NT2/D1 (cell line): Measurements from ENCODE around the gene PRKCH.

Experiments
- DNase-seq: peaks from one replicate; pipeline ENCODE4 v3.0.0-alpha.2; 2011; ENCODE audit warnings: low read depth, low spot score
- H3K27me3 ChIP-seq: 2 replicates; pipeline ENCODE4 v1.6.0; 2011; ENCODE audit warnings: mild to moderate bottlenecking; ENCODE audit not compliant: insufficient read length, insufficient read depth
- H3K36me3 ChIP-seq: 2 replicates; pipeline ENCODE4 v1.6.1; 2011; ENCODE audit warnings: mild to moderate bottlenecking, low read length, mixed read lengths; ENCODE audit not compliant: insufficient read depth, insufficient read length
- H3K4me1 ChIP-seq: 2 replicates; pipeline ENCODE4 v1.5.1; 2011; ENCODE audit not compliant: insufficient read depth, insufficient read length
- H3K4me3 ChIP-seq: 2 replicates; pipeline ENCODE4 v1.5.1; 2011; ENCODE audit warnings: low read depth; ENCODE audit not compliant: insufficient read length
- H3K9ac ChIP-seq: 2 replicates; pipeline ENCODE4 v1.6.0; 2011; ENCODE audit warnings: low read depth; ENCODE audit not compliant: insufficient read length
- H3K9me3 ChIP-seq: 2 replicates; pipeline ENCODE4 v1.5.1; 2011; ENCODE audit warnings: mild to moderate bottlenecking, low read length; ENCODE audit not compliant: insufficient read depth
- SUZ12 ChIP-seq: IDR thresholded peaks from 2 replicates; pipeline ENCODE4 v1.6.1; 2011; ENCODE audit not compliant: insufficient read length, insufficient read depth; ENCODE audit errors: extremely low read depth
- YY1 ChIP-seq: IDR thresholded peaks from 2 replicates; pipeline ENCODE4 v1.6.1; 2011; ENCODE audit not compliant: insufficient read length, insufficient read depth
- ZNF274 ChIP-seq: IDR thresholded peaks from 2 replicates; pipeline ENCODE4 v1.6.1; 2011; ENCODE audit warnings: mild to moderate bottlenecking, low read depth, low read length

Gene PRKCH

DNA sequence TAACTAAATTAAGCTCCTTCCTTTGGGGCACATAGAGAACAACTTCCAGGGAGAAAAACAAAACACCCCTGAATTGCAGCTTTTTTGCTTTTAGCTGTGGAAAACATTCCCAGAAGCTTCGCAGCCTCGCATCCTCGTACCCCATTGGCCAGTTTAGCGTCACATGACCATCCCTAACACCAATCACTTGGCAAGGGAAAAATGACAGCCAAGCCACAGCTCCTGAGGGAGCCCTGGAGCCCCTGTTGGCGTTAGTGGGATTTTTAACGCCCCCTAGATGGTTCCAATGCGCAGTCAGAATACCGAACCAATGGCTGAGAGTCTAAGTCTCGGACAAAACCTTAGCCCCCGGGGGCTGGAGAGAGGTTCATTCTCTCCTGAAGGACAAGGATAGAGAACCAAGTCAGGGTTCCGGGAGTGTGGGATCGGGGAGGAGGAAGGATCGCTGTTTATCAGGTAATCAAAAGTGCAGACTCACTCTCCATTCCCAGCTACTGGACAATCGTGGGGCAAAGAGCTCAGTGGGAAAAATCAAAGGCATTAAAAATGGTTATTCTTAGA, 238.3 kb downstream of the PRKCH start:
- H3K27me3 ChIP-seq, result no peaks in the 10 kb centered on the region
- H3K36me3 ChIP-seq, result no peaks in the 10 kb centered on the region
- no peak overlapping the region for H3K9ac ChIP-seq
- peaks cover 11% of the 10 kb centered on the region for H3K4me1 ChIP-seq
- no peak for DNase-seq
- no peak for TF ChIP-seq YY1
- TF ChIP-seq SUZ12, result no peak
- no peak for TF ChIP-seq ZNF274
- H3K9me3 ChIP-seq, result peaks cover 11% of the 10 kb centered on the region; the same call in 1 of the 2 replicates
- no peak overlapping the region for H3K4me3 ChIP-seq

DNA sequence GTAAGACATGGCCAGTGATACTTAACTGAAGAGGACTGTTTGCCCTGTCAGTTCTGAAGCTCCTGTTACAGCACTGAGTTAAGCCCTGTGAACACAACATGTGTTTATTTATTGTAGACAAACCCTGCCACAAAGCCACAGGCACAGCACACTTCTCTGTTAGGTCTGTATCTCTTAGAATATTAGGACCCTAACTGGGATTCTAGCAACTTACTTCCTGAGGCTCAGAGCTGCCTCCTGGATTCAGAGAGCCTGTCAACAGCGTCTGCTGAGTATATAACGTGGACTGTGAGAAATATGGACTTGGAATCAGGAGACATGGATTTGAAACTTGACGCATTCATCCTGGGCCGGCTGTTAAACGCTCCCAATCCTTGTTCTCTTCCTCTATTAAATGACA, 238.9 kb downstream of the PRKCH start:
- TF ChIP-seq ZNF274 (no peak), SUZ12 (no peak), YY1 (no peak)
- Histone ChIP-seq H3K4me1 (peaks cover 13% of the 10 kb centered on the region), H3K4me3 (no peak overlapping the region), H3K27me3 (no peaks in the 10 kb centered on the region), H3K36me3 (no peaks in the 10 kb centered on the region), H3K9ac (no peak overlapping the region), H3K9me3 (peaks cover 11% of the 10 kb centered on the region; the same call in 1 of the 2 replicates)
- no peak for DNase-seq

DNA sequence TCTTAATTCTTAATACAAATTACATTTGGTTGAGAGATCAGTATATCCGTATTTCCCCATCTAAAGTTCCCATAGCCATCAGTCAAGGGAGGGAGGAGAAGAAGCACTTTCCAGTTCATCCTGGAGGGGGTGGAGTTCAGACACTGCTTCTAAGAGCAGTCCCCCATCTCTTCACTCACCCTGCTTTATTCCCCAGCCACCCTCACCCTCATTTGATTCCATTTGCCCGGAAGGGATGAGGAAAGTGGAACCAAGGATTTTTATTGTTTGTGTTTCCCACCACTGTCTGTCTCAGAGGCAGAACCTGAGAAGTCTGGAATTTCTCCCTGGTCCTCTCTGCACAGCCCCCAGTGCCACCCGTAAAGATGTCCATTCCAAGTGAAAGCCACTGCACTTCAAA, 239.7 kb downstream of the PRKCH start:
- H3K27me3 ChIP-seq, result no peaks in the 10 kb centered on the region
- no peaks in the 10 kb centered on the region for H3K36me3 ChIP-seq
- H3K4me1 ChIP-seq, result peaks cover 13% of the 10 kb centered on the region
- DNase-seq, result no peak
- no peak overlapping the region for H3K9ac ChIP-seq
- TF ChIP-seq ZNF274 (no peak), SUZ12 (no peak), YY1 (no peak)
- no peak overlapping the region for H3K4me3 ChIP-seq
- H3K9me3 ChIP-seq, result peaks cover 11% of the 10 kb centered on the region; the same call in 1 of the 2 replicates

DNA sequence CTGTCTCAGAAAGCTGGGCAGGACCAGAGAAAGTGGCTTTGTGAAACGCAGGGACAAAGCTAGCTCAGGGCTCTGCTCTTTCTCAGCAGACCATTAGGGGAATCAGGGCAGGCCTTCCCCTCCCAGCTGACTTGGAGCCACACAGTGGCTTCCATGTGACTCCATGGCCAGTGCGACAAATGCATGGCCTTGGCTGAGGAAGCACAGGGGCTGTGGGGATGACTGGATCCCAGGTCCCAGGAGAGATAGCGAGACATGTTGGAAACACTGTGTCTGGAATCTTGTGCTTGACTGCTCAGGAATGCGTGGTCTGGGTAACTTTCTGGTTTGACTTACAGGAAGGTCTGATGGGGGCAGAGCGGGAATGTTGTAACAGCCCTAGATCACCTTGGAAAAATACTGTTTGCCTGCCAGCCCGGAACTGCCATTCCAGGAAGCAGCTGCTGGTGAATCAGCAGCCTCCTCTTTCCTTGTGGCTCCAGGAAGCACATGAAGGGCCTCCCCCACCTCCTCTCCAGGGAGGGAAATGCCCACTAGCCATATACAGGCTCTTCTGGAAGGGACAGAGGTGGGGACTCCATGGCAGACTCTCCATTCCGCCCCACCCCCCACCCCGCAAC, 240.4 kb downstream of the PRKCH start:
- no peaks in the 10 kb centered on the region for H3K36me3 ChIP-seq
- H3K27me3 ChIP-seq, result no peaks in the 10 kb centered on the region
- H3K4me1 ChIP-seq, result peaks cover 13% of the 10 kb centered on the region
- TF ChIP-seq SUZ12, result no peak
- no peak for TF ChIP-seq YY1
- TF ChIP-seq ZNF274, result no peak
- no peak overlapping the region for H3K4me3 ChIP-seq
- no peak for DNase-seq
- no peak overlapping the region for H3K9ac ChIP-seq
- H3K9me3 ChIP-seq, result peaks cover 11% of the 10 kb centered on the region; the same call in 1 of the 2 replicates

DNA sequence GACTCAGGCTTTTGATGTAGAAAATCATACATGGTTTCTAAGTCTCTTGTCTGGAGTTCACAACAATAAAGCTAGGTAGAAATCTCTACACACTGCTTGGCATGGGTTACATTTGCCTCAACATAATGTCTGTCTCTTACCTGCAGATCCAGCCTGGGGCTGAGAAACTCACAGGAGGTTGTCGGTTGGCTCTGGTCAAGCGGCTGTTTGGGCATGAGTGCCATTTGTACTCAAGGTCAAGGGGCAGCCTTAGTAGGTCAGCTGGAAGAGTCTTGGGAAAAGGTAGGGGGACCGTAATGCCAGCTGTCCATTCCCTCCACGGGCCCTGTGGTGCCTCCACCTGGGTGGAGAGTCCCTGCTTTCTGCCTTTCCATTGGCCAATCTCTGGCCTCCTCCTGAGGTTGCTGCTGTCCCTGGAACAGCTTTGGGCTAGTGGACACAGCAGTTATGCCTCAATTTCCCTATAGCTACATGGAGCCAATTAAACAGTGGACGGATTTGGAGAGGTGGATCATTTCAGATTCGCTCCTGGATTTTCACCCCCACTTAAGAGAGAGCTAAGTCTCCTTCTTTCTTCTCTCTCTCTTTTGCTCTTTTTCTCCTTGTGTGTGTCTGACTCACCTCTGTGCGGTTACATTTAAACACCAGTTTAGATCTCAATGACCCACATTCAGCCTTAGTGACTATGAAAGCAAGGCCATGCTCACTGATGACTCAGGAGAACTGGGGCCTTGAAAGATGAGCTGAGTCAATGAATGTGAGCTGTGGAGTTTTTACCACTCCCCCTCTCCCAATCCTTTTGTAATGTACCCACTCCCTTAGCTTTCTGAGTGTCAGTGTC, 241.2 kb downstream of the PRKCH start:
- no peaks in the 10 kb centered on the region for H3K36me3 ChIP-seq
- H3K27me3 ChIP-seq, result no peaks in the 10 kb centered on the region
- no peak for DNase-seq
- H3K9me3 ChIP-seq, result peaks cover 7% of the 10 kb centered on the region; the same call in 1 of the 2 replicates
- H3K4me3 ChIP-seq, result no peak overlapping the region
- peaks cover 13% of the 10 kb centered on the region for H3K4me1 ChIP-seq
- TF ChIP-seq YY1 (no peak), ZNF274 (no peak), SUZ12 (no peak)
- H3K9ac ChIP-seq, result no peak overlapping the region

DNA sequence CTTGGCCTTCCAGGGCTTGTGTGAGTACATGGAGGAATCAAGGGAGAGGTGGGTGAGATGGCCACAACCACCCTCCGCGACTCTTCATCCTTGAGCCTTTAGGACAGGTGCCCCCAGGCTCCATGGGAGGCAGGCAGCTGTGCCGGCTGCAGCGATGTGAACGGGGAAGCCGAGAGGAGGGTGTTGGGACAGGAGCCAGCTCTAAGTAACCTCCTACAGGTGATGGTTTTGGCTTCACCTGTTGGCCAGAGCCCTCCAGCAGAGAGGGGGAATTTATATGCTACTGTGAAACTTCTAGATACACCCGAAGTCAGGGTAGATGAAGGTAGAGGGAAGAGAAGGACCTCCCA, 241.8 kb downstream of the PRKCH start:
- Histone ChIP-seq H3K27me3 (no peaks in the 10 kb centered on the region), H3K36me3 (no peaks in the 10 kb centered on the region), H3K4me1 (peaks cover 16% of the 10 kb centered on the region), H3K9me3 (0 out of 2 replicates have a peak, but pooled peaks cover under 1% of the 10 kb centered on the region), H3K9ac (no peak overlapping the region), H3K4me3 (no peak overlapping the region)
- no peak for DNase-seq
- TF ChIP-seq SUZ12, result no peak
- no peak for TF ChIP-seq YY1
- no peak for TF ChIP-seq ZNF274

DNA sequence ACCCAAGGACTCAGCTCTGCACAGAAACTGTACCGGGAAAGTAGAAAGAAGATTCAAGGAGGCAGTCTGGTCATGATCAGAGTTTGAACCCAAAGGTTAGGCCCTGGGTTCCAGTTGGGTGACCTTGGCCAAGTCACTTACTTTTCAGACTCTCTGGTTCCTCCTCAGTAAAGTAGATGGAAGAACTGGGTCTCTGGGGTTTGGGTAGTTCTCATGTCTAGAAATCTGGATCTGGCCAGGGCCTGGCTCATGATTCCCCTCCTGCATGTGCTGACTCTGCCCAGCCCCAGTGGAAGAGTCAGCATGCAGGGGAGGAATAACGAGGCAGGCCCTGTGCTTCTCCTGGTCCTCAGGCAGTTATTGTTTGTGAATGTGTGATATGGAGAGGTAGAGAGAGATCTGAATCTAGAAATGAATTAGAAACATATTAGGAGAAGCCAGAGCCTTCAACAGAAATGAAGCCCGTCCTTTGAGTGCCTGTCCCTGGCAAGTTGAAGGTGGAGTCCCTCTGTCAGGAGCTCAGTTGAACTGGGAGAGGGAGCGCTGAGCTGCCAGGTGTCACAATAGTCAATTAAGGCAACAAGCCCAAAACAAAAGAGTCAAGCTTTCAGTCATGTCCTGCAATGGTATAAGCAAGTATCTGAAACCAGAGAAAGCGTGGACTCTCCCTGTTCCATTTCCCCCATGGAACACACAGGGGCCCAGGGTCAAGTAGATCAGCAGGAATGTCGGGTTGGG, 242.7 kb downstream of the PRKCH start:
- Histone ChIP-seq H3K36me3 (no peaks in the 10 kb centered on the region), H3K4me3 (no peak overlapping the region), H3K27me3 (no peaks in the 10 kb centered on the region), H3K9ac (no peak overlapping the region), H3K4me1 (peaks cover 19% of the 10 kb centered on the region), H3K9me3 (no peaks in the 10 kb centered on the region)
- TF ChIP-seq SUZ12, result no peak
- TF ChIP-seq ZNF274, result no peak
- TF ChIP-seq YY1, result no peak
- no peak for DNase-seq
